Measurements from ENCODE around the gene DAB1. TPM values are rescaled to one million over a fixed set of nuclear protein-coding genes. Genes with fewer than 3 reads are reported as not detected.

The DAB1 gene
- total RNA-seq, 2 experiments from 2014 or later, result 0.52 to 0.61 TPM

DNA sequence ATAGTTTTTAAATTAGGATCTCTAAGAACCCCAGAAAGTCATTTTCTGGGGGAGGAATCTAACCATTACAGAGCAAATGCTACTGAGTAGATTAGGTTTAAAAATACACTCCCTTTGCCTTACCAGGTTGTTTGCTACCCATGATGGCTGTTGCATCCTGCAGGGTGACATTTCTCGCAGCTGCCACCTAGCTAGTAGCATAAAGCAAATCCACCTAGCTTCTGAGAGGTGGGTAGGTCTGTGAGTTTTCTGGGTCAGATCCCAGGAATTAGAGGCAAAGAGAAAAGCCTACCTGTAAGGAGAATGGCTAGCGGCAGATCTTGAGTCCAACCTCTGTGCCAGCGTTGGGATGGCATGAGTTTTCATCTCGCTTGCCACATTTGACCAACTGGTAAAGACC, 95.9 kb downstream of the DAB1 start:
- ATAC-seq (ENCODE audit: poor library complexity) (no peak), DNase-seq (no peak)
- Mint-ChIP-seq H3K4me1 (ENCODE audit: low read depth) (no peaks in the 10 kb centered on the region), H3K36me3 (ENCODE audit: low read depth) (no peaks in the 10 kb centered on the region), H3K27ac (no peak overlapping the region), H3K4me3 (no peak overlapping the region), H3K9me3 (peaks cover 3% of the 10 kb centered on the region), H3K27me3 (peaks cover 4% of the 10 kb centered on the region)
- intact Hi-C loops (cut with DNase I, micrococcal nuclease), result no loop called here
- no peaks in the 10 kb centered on the region for H3K27me3 ChIP-seq (ENCODE audit: control insufficient read depth in 1 of 2, insufficient read depth in 2 of 2, low read length in 2 of 2)
- no peaks in the 10 kb centered on the region for H3K9me3 ChIP-seq (ENCODE audit: control insufficient read depth in 1 of 2, insufficient read depth in 1 of 2, low read length in 2 of 2)
- CTCF ChIA-PET, result no interaction called here
- no peaks in the 10 kb centered on the region for H3K4me1 ChIP-seq (ENCODE audit: insufficient read depth, low read length)
- POLR2A ChIA-PET, result interaction anchor here (0.7 kb wide), 1 partner anchor 84 kb away, joined by 3 read pairs; no protein-coding TSS in a partner anchor
- no peak overlapping the region for H3K27ac ChIP-seq (ENCODE audit: low read depth in 1 of 2, low read length in 2 of 2)
- H3K4me3 ChIP-seq (ENCODE audit: low read length), result no peak overlapping the region
- no peaks in the 10 kb centered on the region for H3K36me3 ChIP-seq (ENCODE audit: insufficient read depth, low read length)
- TF ChIP-seq, protein P1, sequence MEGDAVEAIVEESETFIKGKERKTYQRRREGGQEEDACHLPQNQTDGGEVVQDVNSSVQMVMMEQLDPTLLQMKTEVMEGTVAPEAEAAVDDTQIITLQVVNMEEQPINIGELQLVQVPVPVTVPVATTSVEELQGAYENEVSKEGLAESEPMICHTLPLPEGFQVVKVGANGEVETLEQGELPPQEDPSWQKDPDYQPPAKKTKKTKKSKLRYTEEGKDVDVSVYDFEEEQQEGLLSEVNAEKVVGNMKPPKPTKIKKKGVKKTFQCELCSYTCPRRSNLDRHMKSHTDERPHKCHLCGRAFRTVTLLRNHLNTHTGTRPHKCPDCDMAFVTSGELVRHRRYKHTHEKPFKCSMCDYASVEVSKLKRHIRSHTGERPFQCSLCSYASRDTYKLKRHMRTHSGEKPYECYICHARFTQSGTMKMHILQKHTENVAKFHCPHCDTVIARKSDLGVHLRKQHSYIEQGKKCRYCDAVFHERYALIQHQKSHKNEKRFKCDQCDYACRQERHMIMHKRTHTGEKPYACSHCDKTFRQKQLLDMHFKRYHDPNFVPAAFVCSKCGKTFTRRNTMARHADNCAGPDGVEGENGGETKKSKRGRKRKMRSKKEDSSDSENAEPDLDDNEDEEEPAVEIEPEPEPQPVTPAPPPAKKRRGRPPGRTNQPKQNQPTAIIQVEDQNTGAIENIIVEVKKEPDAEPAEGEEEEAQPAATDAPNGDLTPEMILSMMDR (IDR thresholded peaks at IDR 0.05), result no peak

DNA sequence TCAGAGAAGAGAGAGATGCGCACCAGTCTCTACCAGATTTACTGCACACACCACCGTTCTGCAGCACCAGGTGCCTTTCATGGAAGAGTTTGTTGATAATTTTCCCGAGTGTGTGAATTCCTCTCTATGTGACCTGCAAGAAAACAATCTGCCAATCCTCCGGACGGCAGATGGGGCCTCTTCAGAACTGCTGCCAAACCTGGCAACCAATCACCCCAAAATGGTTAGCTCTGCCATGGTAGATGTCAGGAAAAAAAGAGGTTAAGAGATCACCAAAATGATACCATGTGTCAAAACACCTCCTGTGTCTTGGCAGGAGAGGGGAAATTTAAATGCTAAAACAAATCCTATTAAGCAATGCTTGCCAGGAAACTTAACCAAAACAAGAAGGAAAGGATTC, 96.5 kb downstream of the DAB1 start:
- H3K4me3 Mint-ChIP-seq, result no peak overlapping the region
- ChIA-PET CTCF (no interaction called here), POLR2A (no interaction called here)
- no peaks in the 10 kb centered on the region for H3K4me1 Mint-ChIP-seq (ENCODE audit: low read depth)
- Histone ChIP-seq H3K4me3 (ENCODE audit: low read length) (no peak overlapping the region), H3K9me3 (ENCODE audit: control insufficient read depth in 1 of 2, insufficient read depth in 1 of 2, low read length in 2 of 2) (no peaks in the 10 kb centered on the region), H3K36me3 (ENCODE audit: insufficient read depth, low read length) (no peaks in the 10 kb centered on the region), H3K27ac (ENCODE audit: low read depth in 1 of 2, low read length in 2 of 2) (no peak overlapping the region), H3K4me1 (ENCODE audit: insufficient read depth, low read length) (no peaks in the 10 kb centered on the region), H3K27me3 (ENCODE audit: control insufficient read depth in 1 of 2, insufficient read depth in 2 of 2, low read length in 2 of 2) (no peaks in the 10 kb centered on the region)
- ATAC-seq (ENCODE audit: poor library complexity) (no peak), DNase-seq (no peak)
- H3K27ac Mint-ChIP-seq, result no peak overlapping the region
- H3K9me3 Mint-ChIP-seq, result peaks cover 3% of the 10 kb centered on the region
- intact Hi-C loops (cut with DNase I, micrococcal nuclease), result no loop called here
- peaks cover 4% of the 10 kb centered on the region for H3K27me3 Mint-ChIP-seq
- TF ChIP-seq, protein P1 (IDR thresholded peaks at IDR 0.05), result no peak
- H3K36me3 Mint-ChIP-seq (ENCODE audit: low read depth), result no peaks in the 10 kb centered on the region

DNA sequence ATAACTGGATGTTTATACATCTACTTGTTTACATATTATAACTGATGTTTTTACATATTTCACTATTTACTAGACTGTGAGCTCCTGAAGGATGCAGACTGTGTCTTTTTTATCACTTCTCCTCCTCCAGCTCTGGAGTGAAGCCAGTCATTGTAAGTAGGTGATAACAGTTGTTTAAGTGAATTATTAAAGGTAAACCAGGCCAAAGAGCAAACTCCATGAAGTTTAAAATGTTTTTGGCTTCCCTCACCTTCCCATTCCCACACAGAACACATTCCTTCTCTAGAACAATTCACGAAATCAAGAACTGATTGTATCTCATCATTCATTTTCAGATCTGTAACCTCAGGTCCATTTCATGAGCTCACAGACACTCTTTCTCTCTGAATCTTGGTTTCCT, 98.3 kb downstream of the DAB1 start:
- no peak overlapping the region for H3K4me3 ChIP-seq (ENCODE audit: low read length)
- H3K27ac Mint-ChIP-seq, result no peak overlapping the region
- DNase-seq, result no peak
- H3K27me3 ChIP-seq (ENCODE audit: control insufficient read depth in 1 of 2, insufficient read depth in 2 of 2, low read length in 2 of 2), result no peaks in the 10 kb centered on the region
- no peak overlapping the region for H3K27ac ChIP-seq (ENCODE audit: low read depth in 1 of 2, low read length in 2 of 2)
- H3K36me3 Mint-ChIP-seq (ENCODE audit: low read depth), result no peaks in the 10 kb centered on the region
- no peaks in the 10 kb centered on the region for H3K36me3 ChIP-seq (ENCODE audit: insufficient read depth, low read length)
- intact Hi-C loops (cut with DNase I, micrococcal nuclease), result no loop called here
- H3K4me3 Mint-ChIP-seq, result no peak overlapping the region
- no peak for ATAC-seq (ENCODE audit: poor library complexity)
- H3K27me3 Mint-ChIP-seq, result peaks cover 4% of the 10 kb centered on the region
- TF ChIP-seq, protein P1 (IDR thresholded peaks at IDR 0.05), result no peak
- H3K9me3 Mint-ChIP-seq, result no peaks in the 10 kb centered on the region
- H3K4me1 ChIP-seq (ENCODE audit: insufficient read depth, low read length), result no peaks in the 10 kb centered on the region
- H3K4me1 Mint-ChIP-seq (ENCODE audit: low read depth), result no peaks in the 10 kb centered on the region
- ChIA-PET CTCF (no interaction called here), POLR2A (no interaction called here)
- H3K9me3 ChIP-seq (ENCODE audit: control insufficient read depth in 1 of 2, insufficient read depth in 1 of 2, low read length in 2 of 2), result no peaks in the 10 kb centered on the region

Data from CD4-positive, alpha-beta T cell (primary cell).